ENCODE data around the gene OR2V1. TPM values are rescaled to one million over a fixed set of nuclear protein-coding genes. Genes with fewer than 3 reads are reported as not detected.

OR2V1 gene
- total and polyA plus RNA-seq, 9 donors = 0.08 TPM; not detected in 8

DNA sequence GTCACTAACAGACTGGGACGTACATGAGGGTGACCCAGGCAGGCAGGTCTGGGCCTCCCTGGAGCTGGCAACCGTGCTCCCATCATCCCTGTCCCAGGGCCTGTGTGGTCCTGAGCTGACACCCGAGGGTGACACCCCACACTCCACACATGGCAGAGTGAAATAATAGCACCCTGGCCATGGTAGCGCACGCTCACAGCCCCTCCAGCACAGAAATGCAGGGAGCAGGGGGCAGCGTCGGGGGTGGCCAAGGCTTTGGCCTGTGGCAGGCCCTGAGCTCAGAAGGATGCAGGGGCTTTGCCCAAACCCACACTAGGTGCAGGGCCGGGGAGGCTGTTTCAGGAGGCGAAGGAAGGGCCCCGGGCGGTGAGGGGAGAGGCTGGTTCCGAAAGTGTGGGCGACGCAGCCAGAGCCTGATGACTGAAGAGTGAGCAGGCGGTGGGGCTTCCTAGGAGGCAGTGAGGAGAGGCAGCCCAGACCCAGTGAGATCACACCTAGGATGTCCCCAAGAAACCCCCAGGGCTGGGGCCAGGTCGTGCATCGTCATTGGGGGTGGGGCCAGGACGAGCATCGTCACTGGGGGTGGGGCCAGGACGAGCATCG, 29.3 kb upstream of the OR2V1 start:
- peaks cover 4% of the 10 kb centered on the region for H3K4me1 ChIP-seq (ENCODE audit: control insufficient read depth, insufficient read depth, low read length)
- no peaks in the 10 kb centered on the region for H3K36me3 ChIP-seq (ENCODE audit: control insufficient read depth, insufficient read depth, low read length)
- H3K9me3 ChIP-seq (replicated peaks; ENCODE audit: control insufficient read depth, low read depth, low read length) = no peaks in the 10 kb centered on the region
- WGBS (ENCODE audit: insufficient coverage) = 30% methylated on average over 12 of the region's 21 CpGs
- peak overlapping the region; percentile 0 for H3K27ac ChIP-seq (ENCODE audit: low read length)
- no peak overlapping the region for H3K4me3 ChIP-seq (ENCODE audit: low read length)
- peaks cover 30% of the 10 kb centered on the region for H3K27me3 ChIP-seq (ENCODE audit: control insufficient read depth, insufficient read depth, low read length)
- DNase-seq = no peak

DNA sequence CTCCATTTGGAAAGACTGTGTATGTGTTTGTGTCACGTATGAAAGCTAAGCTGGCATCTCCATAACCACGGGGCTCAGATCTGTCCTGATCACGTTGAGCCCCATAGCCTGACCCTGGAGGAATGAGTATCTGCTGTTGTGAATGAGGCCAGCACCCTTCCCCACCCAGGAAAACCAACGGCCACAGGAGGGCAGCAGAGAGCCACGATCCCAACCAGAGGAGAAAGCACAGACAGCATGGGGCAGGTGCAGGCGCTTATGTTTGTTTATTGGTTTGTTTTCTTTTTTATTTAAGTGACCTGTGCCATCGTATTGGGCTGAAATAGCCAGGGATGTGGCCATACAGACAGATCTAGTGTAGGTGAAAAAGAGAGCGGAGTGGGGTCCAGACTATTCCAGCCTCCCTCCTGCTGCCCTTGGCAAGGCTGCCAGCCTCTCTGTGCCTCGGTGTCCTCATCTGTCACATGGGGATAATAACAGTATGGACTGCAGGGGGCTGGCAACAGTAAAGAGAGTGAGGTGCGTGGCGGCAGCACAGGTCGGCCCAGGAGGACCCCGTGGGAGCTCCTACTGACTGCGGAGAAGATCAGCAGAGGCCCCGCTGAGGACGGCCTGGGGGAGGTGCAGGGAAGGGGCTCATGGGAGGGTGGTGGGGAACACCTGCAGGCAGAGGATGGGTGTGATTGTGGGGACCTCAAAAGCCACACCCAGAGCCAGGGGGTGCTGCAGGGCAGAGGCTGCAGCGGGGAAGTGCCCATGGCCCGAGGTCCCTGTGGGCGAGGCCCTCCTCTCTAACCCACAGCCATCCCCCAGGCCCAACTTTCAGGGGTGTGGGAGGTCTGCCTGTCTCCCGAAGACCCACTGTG, 28.6 kb upstream of the OR2V1 start:
- Histone ChIP-seq H3K36me3 (ENCODE audit: control insufficient read depth, insufficient read depth, low read length) (no peaks in the 10 kb centered on the region), H3K27me3 (ENCODE audit: control insufficient read depth, insufficient read depth, low read length) (peaks cover 24% of the 10 kb centered on the region), H3K9me3 (replicated peaks; ENCODE audit: control insufficient read depth, low read depth, low read length) (no peaks in the 10 kb centered on the region), H3K4me1 (ENCODE audit: control insufficient read depth, insufficient read depth, low read length) (peaks cover 4% of the 10 kb centered on the region), H3K4me3 (ENCODE audit: low read length) (no peak overlapping the region), H3K27ac (ENCODE audit: low read length) (no peak overlapping the region)
- DNase-seq = peak; percentile 86
- 64% methylated on average over 8 of the region's 20 CpGs for WGBS (ENCODE audit: insufficient coverage)

DNA sequence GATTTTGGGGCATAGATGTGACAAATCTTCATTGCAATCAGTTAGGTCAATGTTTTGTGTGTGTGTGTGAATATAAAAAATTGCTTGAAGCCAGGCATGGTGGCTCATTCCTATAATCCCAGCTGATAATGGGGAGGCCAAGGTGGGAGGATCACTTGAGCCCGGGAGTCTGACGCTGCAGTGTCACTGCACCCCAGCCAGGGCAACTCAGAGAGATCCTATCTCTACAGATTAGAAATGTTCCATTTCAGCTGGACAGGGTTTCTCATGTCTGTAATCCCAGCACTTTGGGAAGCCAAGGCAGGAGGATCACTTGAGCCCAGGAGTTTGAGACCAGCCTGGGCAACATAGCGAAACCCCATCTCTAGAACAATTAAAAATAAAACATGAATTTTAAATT, 27.9 kb upstream of the OR2V1 start:
- DNase-seq = no peak
- Histone ChIP-seq H3K4me1 (ENCODE audit: control insufficient read depth, insufficient read depth, low read length) (peaks cover 4% of the 10 kb centered on the region), H3K27me3 (ENCODE audit: control insufficient read depth, insufficient read depth, low read length) (peaks cover 19% of the 10 kb centered on the region), H3K36me3 (ENCODE audit: control insufficient read depth, insufficient read depth, low read length) (no peaks in the 10 kb centered on the region), H3K9me3 (replicated peaks; ENCODE audit: control insufficient read depth, low read depth, low read length) (no peaks in the 10 kb centered on the region), H3K4me3 (ENCODE audit: low read length) (no peak overlapping the region), H3K27ac (ENCODE audit: low read length) (no peak overlapping the region)
- WGBS (ENCODE audit: insufficient coverage) = 83% methylated on average over 2 of the region's 3 CpGs

DNA sequence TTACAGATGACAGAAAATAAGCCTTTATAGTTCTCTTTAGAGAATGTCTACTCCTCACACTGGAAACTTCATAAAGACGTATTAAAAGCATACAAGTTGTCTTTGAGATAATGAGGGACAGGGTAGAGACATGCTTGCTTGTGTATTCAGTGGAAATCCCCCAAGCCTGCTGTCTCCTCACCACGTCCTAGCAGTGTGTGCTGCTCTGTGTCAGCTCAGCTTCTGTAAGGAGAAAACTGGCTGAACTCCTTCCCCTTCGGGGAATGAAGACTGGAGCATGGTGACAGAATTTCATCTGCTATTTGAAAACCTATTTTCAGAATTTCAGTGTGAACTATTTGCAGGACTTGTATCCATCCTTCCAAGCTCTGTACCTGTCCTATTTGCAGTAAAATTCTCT, 25.8 kb upstream of the OR2V1 start:
- Histone ChIP-seq H3K9me3 (replicated peaks; ENCODE audit: control insufficient read depth, low read depth, low read length) (no peaks in the 10 kb centered on the region), H3K4me3 (ENCODE audit: low read length) (no peak overlapping the region), H3K27ac (ENCODE audit: low read length) (no peak overlapping the region), H3K36me3 (ENCODE audit: control insufficient read depth, insufficient read depth, low read length) (no peaks in the 10 kb centered on the region), H3K27me3 (ENCODE audit: control insufficient read depth, insufficient read depth, low read length) (peaks cover 5% of the 10 kb centered on the region), H3K4me1 (ENCODE audit: control insufficient read depth, insufficient read depth, low read length) (peaks cover 4% of the 10 kb centered on the region)
- no peak for DNase-seq
- 0% methylated on average over 1 of the region's 3 CpGs for WGBS (ENCODE audit: insufficient coverage)

DNA sequence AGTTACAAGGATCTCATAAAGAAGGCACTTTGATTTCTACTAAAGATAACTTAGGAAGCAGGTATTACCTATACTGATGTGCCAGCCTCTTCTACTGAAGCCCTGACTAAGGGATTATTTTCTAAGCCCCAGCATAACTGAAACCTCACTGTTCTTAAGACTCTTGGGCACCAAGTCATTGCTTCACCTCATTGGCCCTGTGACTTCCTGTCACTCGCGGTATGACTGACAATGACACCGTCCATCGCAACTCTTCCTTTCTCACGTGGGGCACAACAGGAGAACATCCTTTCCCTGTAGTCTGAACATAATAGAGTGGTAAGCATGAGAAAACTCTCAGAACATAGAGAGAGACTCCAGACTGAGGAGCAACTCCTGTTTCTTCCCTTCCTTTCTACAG, 22.8 kb upstream of the OR2V1 start:
- no peak for DNase-seq
- Histone ChIP-seq H3K27ac (ENCODE audit: low read length) (no peak overlapping the region), H3K9me3 (replicated peaks; ENCODE audit: control insufficient read depth, low read depth, low read length) (no peaks in the 10 kb centered on the region), H3K4me3 (ENCODE audit: low read length) (no peak overlapping the region), H3K27me3 (ENCODE audit: control insufficient read depth, insufficient read depth, low read length) (peaks cover 3% of the 10 kb centered on the region), H3K4me1 (ENCODE audit: control insufficient read depth, insufficient read depth, low read length) (peaks cover 2% of the 10 kb centered on the region), H3K36me3 (ENCODE audit: control insufficient read depth, insufficient read depth, low read length) (no peaks in the 10 kb centered on the region)
- 90% methylated on average over 2 of the region's 5 CpGs for WGBS (ENCODE audit: insufficient coverage)

DNA sequence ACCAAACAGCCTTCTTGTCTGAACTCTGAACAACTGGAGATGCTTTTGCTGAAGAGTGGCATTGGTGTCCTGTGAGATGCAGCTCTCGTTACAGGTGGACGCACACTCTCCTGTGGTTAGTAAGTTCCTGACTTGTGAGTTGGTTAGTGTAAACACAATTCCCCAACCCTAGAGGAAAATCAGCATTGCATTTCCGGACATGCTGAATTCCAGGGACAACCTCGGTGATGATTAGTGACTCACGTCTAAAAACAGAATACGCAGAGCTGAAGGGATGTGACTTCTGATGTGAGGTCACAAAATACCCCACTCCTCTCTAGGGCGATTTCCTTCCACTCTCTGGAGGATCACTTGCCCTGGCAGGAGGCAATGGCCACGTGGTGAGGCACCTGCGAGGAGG, 21.4 kb upstream of the OR2V1 start:
- no peak overlapping the region for H3K4me3 ChIP-seq (ENCODE audit: low read length)
- H3K36me3 ChIP-seq (ENCODE audit: control insufficient read depth, insufficient read depth, low read length) = no peaks in the 10 kb centered on the region
- no peak for DNase-seq
- H3K4me1 ChIP-seq (ENCODE audit: control insufficient read depth, insufficient read depth, low read length) = peaks cover 2% of the 10 kb centered on the region
- no peaks in the 10 kb centered on the region for H3K9me3 ChIP-seq (replicated peaks; ENCODE audit: control insufficient read depth, low read depth, low read length)
- H3K27me3 ChIP-seq (ENCODE audit: control insufficient read depth, insufficient read depth, low read length) = peaks cover 5% of the 10 kb centered on the region
- H3K27ac ChIP-seq (ENCODE audit: low read length) = no peak overlapping the region
- 70% methylated on average over 2 of the region's 9 CpGs for WGBS (ENCODE audit: insufficient coverage)

DNA sequence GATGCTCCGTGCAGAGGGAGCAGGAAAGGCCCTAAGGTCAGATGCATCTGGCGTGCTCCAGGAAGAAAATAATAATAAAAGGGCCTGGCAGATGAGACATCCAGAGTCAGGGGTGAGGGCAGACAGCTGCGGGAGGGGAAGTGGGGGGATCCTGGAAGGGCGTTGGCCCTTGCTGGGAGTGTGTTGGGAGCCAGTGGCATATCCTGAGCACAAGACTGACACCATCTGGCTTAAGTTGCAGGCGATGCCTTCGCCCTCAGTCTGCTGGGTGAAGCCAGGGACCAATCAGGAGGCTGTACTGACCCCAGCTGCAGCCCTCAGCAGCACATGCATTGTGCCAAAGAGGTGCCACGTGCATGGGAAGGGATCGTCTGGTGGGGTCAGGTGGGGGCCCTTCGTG, 20.2 kb upstream of the OR2V1 start:
- Histone ChIP-seq H3K4me3 (ENCODE audit: low read length) (no peak overlapping the region), H3K4me1 (ENCODE audit: control insufficient read depth, insufficient read depth, low read length) (peaks cover 2% of the 10 kb centered on the region), H3K27me3 (ENCODE audit: control insufficient read depth, insufficient read depth, low read length) (peaks cover 2% of the 10 kb centered on the region), H3K27ac (ENCODE audit: low read length) (no peak overlapping the region), H3K9me3 (replicated peaks; ENCODE audit: control insufficient read depth, low read depth, low read length) (no peaks in the 10 kb centered on the region), H3K36me3 (ENCODE audit: control insufficient read depth, insufficient read depth, low read length) (no peaks in the 10 kb centered on the region)
- 26% methylated on average over 9 of the region's 9 CpGs for WGBS (ENCODE audit: insufficient coverage)
- no peak for DNase-seq

DNA sequence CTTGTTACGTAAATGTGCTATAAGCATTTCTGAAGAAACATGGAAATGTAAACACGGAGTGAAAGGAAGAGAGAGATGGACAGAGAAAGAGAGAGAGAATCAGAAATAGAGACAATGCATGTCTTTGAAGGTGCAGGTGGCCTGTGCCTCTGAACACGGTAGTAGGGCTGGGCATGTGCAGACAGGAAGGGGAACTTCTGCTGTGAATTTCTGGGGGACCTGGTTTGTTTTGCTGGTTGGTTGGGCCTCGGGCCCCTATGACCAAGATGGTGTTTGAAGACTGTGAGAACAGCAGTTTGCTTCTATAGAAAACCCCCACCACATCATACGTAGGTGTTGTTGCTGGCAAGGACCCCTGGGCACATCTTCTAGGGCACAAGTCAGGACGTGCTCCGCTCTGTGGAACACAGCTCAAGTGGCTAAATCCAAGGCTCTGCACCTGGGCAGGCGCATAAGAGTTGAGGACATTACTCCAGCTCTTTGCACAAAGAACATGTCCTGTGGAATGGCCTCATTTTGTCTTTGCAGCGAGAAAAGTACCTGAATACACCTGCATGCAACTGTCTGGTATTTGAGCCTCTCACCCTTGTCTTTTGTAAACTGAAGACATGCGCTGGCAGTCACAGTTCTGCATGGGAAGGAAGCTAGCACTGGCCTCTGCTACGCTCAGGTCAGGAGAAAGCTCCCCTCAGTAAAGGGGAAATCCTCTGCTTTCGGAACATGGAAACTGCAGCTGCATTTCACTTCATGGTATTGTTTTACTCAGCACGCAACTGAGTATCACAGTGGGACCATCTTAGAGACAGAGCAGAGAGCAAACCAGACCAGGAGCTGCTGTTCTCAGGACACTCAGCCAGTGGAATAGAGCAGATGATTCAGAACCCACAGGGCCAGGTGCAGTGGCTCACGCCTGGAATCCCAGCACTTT, 19.1 kb upstream of the OR2V1 start:
- Histone ChIP-seq H3K27me3 (ENCODE audit: control insufficient read depth, insufficient read depth, low read length) (peaks cover 2% of the 10 kb centered on the region), H3K4me3 (ENCODE audit: low read length) (no peak overlapping the region), H3K27ac (ENCODE audit: low read length) (no peak overlapping the region), H3K4me1 (ENCODE audit: control insufficient read depth, insufficient read depth, low read length) (peaks cover 2% of the 10 kb centered on the region), H3K36me3 (ENCODE audit: control insufficient read depth, insufficient read depth, low read length) (no peaks in the 10 kb centered on the region), H3K9me3 (replicated peaks; ENCODE audit: control insufficient read depth, low read depth, low read length) (no peaks in the 10 kb centered on the region)
- WGBS (ENCODE audit: insufficient coverage) = 60% methylated on average over 13 of the region's 14 CpGs
- peak; percentile 23 for DNase-seq

DNA sequence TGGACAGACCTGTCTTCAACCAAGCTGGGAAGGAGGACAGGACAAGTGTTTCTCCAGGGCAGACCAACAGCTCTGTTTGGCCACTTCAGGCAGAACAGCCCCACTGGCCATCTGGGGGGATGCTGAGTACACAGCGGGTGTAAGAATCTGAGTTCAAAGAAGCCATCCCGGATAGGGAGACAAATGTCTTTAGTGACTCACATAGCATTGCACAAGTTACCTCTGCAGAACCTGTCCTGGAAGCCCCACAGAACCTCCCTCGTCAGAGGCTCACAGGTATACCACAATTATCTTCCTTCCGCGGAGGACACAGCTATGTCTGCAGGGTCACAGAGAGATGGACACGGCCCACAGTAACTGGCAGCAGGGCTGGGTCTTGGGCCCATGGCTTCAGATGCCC, 18.4 kb upstream of the OR2V1 start:
- WGBS (ENCODE audit: insufficient coverage) = 89% methylated on average over 5 of the region's 6 CpGs
- no peak overlapping the region for H3K4me3 ChIP-seq (ENCODE audit: low read length)
- H3K9me3 ChIP-seq (replicated peaks; ENCODE audit: control insufficient read depth, low read depth, low read length) = no peaks in the 10 kb centered on the region
- H3K36me3 ChIP-seq (ENCODE audit: control insufficient read depth, insufficient read depth, low read length) = no peaks in the 10 kb centered on the region
- H3K27ac ChIP-seq (ENCODE audit: low read length) = no peak overlapping the region
- DNase-seq = no peak
- H3K4me1 ChIP-seq (ENCODE audit: control insufficient read depth, insufficient read depth, low read length) = peaks cover 2% of the 10 kb centered on the region
- peaks cover 2% of the 10 kb centered on the region for H3K27me3 ChIP-seq (ENCODE audit: control insufficient read depth, insufficient read depth, low read length)

All from muscle of leg (tissue), 11 donors.